Astrocyte of the cerebellum (primary cell): ENCODE results near the gene TMEM184B.

Experiments
- DNase-seq: peaks from one replicate; pipeline ENCODE4 v3.0.0-alpha.2; 2011; ENCODE audit warnings: low read depth
- H3K4me3 ChIP-seq: 2 replicates; pipeline ENCODE4 v1.5.1; 2011; ENCODE audit warnings: mild to moderate bottlenecking, low read depth, low read length, moderate library complexity
- in situ Hi-C: cut with HindIII; loops from 2 replicates; pipeline ENCODE4 v1.10.0; 2017; ENCODE audit warnings: low sequenced_read_pairs
- TF ChIP-seq, protein P1 (sequence below): IDR thresholded peaks from 2 replicates; pipeline ENCODE4 v1.5.1; 2012; ENCODE audit warnings: low read length, low read depth, moderate library complexity, mild to moderate bottlenecking; ENCODE audit errors: missing control alignments

TMEM184B gene

DNA sequence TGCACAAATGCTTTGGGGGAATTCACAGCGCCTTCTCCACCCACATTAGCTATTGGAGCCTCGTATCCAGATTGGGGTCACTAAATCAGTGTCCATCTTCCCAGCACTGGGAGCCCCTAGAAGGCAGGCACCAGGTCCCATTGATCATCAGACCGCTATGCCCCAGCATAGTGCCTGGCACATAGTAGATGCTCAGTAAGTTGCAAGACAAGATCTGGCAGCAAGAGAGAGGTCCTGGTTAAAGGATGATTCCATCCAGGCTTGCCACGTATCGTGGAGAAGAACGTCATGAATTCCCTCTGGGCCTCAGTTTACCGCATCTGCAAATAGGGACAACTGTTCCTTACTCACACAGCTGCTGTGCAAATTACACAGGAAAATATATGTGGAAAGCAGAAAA is 1.7 kb downstream of the TMEM184B start:
- TF ChIP-seq, protein P1, sequence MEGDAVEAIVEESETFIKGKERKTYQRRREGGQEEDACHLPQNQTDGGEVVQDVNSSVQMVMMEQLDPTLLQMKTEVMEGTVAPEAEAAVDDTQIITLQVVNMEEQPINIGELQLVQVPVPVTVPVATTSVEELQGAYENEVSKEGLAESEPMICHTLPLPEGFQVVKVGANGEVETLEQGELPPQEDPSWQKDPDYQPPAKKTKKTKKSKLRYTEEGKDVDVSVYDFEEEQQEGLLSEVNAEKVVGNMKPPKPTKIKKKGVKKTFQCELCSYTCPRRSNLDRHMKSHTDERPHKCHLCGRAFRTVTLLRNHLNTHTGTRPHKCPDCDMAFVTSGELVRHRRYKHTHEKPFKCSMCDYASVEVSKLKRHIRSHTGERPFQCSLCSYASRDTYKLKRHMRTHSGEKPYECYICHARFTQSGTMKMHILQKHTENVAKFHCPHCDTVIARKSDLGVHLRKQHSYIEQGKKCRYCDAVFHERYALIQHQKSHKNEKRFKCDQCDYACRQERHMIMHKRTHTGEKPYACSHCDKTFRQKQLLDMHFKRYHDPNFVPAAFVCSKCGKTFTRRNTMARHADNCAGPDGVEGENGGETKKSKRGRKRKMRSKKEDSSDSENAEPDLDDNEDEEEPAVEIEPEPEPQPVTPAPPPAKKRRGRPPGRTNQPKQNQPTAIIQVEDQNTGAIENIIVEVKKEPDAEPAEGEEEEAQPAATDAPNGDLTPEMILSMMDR = no peak
- in situ Hi-C loops = no loop called here
- no peak for DNase-seq
- peak overlapping the region; percentile 82 for H3K4me3 ChIP-seq

DNA sequence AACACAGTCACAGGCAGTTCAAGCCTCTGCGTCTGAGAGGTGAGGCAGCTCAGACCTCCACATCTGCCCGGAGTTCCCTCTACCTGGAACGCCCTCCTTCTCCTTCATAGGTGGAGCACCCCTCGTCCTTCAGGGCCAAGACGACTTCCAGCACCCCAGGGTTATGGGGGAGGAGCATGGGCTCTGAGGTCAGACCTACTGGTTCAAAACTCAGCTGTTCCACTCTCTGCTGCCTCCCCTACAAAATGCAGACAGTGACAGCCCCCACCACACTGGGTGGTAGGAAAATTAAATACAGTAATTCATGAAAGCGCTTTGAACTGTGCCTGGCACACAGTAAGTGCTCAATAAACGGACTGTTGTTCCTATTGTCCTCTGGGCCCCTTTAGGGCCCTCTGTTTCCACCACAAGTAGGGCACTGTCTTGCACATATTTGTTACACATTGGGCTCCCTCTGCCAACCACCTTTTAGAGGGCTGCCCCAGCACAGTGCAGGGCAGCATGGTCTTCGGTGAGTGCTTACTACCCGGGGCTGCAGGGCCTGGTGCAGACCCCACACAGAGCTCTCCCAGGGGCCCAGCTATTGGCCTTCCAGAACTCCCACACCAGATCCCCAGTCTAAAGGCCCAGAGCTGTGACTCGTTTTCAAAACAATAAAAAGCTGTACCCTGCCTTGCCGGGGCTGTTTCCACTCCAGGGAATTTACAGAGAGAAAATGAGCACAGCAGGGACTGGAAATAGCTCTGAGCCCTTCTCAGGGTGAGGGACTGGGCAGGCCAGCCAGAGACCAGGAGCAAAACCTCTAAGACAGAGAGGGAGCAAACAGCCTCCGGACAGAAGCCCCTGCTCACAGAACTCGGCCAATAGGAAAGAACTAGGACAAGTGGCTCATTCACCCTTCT is 2.5 kb downstream of the TMEM184B start:
- H3K4me3 ChIP-seq = no peak overlapping the region
- in situ Hi-C loops = no loop called here
- no peak for DNase-seq
- TF ChIP-seq, protein P1 = no peak

DNA sequence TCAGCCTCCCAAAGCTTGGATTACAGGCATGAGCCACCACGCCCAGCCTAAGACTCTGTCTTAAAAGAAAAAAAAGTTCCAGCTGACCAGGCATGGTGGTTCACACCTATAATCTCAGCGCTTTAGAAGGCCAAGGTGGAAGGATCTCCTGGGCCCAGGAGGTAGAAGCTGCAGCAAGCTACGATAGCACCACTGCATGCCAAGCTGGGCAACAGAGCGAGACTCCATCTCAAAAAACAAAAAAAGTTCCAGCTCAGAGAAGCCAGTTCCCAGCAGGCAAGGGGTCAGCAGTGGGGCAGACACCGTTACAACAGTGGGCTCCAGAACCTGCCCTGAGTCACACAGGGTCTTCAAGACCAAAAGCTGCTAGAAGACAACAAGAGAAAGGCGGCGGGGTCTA is 3.3 kb downstream of the TMEM184B start:
- no peak for DNase-seq
- TF ChIP-seq, protein P1 = no peak
- no peak overlapping the region for H3K4me3 ChIP-seq
- in situ Hi-C loops = loop anchor here (5.0 kb wide), 2 partner anchors 42 to 78 kb away; no protein-coding TSS in a partner anchor

DNA sequence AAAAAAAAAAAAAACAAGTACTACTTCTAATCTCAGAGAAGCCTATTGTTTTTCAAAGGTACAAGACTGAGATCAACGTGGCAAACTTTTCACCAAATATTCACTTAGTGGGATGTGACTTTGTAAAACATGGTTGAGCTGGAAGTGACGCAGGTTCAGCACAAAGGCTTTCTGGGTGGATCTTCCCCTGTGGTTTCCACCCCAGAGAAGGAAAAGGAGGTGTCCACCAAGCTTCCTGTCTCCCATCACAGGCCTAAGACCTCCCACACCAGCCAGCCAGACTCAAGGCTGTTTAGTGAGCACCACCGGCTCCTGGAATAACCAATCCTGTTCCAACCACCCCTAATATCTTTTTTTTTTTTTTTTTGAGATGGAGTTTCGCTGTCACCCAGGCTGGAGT is 5.7 kb downstream of the TMEM184B start:
- in situ Hi-C loops = loop anchor here (5.0 kb wide), 2 partner anchors 40 to 80 kb away; no protein-coding TSS in a partner anchor
- TF ChIP-seq, protein P1 = no peak
- H3K4me3 ChIP-seq = no peak overlapping the region
- DNase-seq = no peak

DNA sequence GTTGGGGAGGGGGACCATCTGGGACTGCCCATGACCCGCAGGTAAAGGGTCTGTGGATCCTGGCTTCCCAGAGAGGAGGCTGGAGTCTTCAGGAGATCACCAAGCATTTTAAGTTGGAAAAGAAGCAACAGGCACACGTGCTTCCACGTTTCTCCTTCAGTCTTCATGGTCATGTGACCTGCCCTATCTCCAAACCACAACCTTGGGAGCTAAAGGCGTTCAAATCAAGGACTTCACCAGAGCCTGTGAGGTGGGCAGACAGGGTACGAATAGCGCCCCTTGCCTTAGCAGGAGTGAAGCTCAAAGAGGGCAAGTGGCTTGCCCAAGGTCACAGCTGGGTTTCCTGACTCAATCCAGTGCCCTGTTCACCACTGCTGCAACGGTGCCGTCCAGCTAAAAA is 6.7 kb downstream of the TMEM184B start:
- DNase-seq = no peak
- in situ Hi-C loops = loop anchor here (5.0 kb wide), 2 partner anchors 39 to 81 kb away; no protein-coding TSS in a partner anchor
- no peak overlapping the region for H3K4me3 ChIP-seq
- TF ChIP-seq, protein P1 = no peak

DNA sequence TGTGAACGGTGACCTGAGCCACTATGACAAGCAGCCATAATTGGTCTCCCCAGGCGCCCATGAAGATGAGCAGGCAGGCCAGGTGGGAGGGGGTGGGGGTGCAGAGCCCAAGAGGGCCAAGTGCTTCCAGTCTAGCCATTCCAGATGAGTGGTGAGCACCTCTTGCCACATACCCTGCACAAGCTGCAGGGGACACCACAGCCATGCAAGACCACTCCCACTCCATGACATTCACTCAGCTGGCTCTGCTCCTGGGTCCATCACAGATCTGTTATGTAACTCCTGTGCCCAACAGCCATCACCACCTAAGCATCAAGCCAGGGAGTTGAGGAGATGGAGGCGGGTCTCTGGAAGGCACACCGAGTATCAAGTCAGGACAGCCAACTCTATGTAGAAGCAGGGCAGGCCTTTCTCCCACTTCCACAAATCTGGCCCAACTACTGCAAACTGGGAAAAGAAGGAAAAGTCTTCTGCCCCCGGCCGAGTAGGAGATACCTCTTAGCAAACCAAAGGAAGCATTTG is 8.4 kb downstream of the TMEM184B start:
- no peak overlapping the region for H3K4me3 ChIP-seq
- in situ Hi-C loops = no loop called here
- TF ChIP-seq, protein P1 = no peak
- DNase-seq = no peak
